ENCODE results near the gene RPS6KA5.
"Not testable (repeated sequence)": the region's sequence is repeated elsewhere in the genome, so short reads cannot be mapped to it uniquely, and the experiment has no call there.

Gene RPS6KA5

DNA sequence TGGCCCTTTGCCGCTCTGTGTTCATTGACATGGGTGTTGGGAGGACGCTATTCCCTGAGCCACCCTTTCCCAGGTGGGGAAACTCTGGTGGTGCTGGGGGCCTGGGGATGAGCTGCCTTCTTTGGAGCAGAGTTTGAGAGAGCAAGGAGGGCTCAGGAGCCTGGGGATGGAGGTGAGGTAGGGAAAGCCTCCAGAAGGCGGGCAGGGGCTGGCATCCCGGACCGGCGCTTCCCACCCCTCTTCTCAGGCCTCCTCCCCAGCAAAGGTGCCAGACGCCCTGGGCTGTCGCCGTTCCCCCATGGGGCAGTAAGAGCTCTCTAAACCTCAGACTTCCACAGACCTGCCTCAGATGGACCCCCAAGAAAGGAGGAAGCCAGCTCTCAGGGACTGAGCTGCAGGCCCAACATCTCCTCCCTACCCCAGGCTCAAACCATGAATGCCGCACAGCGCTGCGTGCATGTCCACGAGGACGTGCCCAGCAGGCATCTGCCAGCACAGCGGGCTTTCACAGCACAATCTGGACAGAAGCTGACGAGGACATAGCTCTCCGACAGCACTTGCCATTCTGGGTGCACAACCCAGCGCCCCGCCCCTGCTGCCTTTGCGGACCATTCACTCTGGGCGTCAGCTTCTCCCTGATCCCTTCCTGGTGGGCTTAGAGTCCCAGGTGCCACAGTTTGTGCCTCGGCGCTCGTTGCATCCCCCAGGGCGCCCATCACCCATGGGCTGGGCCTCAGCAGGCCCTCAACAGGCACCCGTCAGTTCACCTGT lies 229.3 kb downstream of the RPS6KA5 start:
- no peak for DNase-seq (ENCODE audit: low read depth)

GRCh38 chr14:90829677-90830076 lies 230.8 kb downstream of the RPS6KA5 start:
- DNase-seq (ENCODE audit: low read depth) = no peak

GRCh38 chr14:90828642-90829487 lies 231.6 kb downstream of the RPS6KA5 start:
- DNase-seq (ENCODE audit: low read depth) = no peak

DNA sequence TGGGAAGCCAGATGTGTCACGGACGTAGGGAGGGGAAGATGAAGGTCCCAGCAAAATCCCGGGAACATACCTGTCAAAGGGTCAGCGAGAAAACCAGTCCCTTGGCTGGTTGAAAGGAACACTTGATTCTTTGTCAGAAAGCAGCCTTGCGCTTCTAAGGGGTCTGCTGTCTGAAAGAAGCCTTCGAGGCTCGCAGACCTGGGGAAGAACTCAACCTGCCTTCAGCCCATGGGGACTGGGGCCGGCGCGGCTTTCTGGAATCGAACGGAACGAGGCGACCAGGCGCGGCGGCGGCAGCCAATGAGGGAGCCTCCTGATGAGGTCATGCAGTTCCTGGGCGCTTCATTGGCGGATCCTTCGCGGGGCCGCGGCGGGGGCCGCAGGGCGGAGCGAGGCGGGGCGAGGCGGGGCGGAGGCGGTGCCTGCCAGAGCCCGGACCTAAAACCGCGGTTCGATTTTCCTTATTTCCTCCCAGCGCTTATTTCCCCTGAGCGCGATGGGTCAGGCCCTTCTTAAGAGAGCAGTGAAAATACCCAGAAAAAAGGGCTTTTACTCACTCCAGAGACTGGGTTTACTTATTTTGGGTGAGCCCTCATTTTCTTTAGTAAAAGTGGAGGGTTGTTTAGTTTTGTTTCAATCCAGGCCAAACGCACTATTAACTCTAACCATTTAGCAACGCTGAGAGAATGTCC lies 232.4 kb downstream of the RPS6KA5 start:
- no peak for DNase-seq (ENCODE audit: low read depth)

GRCh38 chr14:90823542-90823941 lies 236.9 kb downstream of the RPS6KA5 start:
- DNase-seq (ENCODE audit: low read depth) = not testable (repeated sequence)

DNA sequence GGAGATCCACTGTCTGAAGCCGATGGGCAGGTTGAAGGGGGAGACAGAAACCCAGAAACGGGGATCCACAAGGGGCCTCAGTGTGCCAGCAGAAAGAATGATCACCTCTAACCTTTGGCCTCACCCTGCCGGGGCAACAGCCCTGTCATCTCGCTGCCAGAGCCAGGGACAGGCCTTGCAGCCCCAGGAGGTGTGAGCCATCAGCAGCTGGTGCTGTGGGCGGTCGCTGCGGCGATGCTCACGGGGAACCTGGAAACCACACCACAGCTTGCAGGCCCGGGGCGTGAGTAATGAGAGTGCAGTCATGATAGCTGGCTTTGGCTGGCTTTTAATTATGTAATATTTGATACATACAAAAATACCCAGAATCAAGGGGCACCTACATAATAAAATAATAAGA lies 239.5 kb downstream of the RPS6KA5 start:
- no peak for DNase-seq (ENCODE audit: low read depth)

DNA sequence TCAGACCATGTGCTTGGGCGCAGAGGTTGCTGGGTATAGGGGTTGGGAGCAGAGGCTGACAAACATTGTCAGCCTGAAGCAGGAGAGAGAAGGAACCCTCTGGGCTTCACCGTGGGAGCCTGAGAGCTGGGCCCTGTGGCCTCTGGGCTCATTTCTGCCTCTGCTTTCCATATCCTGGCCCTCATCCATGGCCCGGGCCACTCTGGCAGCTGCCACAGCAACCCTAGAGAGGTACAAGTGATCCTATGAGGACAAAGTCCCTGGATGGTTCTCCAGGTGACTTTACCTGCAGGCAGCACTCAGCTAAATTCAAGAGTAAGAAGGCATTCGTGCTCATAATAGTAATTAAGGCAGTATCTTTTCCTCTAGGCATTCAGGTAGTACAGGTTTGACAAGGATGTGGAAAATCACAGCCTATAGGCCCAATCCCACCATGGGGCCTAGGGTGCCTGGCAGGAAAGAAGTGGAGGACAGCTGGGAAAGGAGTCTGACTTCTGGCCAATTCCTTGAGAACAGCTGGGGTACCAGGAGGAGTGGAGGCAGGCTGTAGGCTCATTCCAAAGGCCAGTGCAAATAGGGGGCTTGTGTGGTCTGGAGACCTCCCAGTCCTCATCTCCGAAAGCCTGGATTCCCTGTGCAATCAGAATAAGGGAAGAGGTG lies 240.6 kb downstream of the RPS6KA5 start:
- no peak for DNase-seq (ENCODE audit: low read depth)

GRCh38 chr14:90818715-90819114 lies 241.7 kb downstream of the RPS6KA5 start:
- DNase-seq (ENCODE audit: low read depth) = no peak

DNA sequence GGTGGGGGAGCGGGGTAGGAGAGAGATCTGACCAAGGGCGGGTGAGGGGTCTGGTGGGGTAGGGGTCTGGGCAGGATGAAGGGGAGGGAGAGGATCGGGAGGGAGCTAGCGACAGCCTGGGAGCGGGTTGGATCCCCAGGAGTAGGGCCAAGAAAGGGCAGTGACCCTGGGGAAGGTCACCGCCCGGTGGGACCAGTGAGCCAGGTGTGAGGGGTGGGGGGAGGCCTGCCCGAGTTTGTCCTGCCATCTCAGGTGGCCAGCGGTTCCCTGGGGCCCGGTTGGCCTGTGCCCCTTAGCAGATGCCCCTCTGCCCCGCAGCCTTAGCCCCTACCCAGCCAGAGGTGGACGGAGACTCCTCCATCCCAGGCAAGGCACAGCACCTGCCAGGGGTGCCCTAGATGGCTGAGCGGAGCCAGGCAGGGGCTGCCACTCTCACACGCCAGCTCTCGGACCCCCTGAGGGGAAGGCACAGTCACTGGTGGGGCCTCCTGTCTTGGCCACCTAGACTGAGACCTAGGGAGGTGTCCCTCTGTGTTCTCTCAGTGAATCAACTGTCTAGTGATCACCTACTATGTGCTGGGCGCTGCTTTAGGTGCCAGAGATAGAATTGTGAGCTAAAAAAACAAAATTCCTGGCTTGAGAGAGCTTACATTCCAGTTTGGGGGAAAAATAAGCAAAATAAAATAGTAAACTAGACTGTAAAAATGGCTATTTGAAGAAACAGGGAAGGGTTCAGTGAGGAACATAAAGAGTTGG lies 243.6 kb downstream of the RPS6KA5 start:
- DNase-seq (ENCODE audit: low read depth) = no peak

DNA sequence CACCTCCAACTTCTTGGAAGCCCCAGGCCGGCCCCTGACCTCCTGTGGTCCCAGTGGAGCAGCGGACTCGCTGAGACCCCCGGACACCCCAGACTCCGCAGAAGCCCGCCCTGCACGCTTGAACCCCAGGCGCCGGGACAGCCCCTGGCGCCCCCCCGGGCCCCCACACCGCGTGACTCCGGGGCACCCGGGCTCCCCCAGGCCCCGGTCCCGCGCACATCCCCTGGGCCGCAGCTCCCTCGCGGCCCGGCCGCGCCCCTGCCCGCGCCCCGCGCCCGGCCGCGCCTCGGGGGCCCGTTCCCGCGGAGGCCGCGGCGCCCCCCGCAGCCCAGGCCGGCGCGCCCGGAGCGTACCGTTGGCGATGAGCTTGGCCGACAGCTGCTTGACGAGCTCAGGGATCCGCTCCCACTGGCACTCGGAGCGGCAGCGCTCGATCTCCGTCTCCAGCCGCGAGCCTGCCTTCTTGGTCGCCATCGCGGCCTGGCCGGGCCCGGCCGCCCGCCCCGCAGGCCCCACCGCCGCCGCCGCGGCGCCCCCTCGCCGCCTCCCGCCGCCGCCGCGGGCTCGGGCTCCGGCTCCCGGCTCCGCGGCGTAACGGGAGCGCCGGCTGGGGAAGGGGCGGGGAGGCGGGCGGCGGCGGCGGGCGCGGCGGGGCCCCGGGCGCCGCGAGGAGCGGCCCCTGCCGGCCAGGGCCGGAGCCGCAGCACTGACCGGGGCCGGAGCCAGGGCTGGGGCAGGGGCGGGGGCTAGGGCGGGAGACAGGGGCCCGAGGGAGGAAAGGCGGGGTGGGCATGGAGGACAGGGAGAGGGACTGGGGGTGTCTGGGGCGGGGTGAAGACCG lies 244.4 kb downstream of the RPS6KA5 start, which contains the start of gene TTC7B:
TTC7B (minus strand) TSS at position 609 of the 841 bp plus-strand sequence; CDS start at position 474, 135 bp downstream.
- DNase-seq (ENCODE audit: low read depth) = no peak

DNA sequence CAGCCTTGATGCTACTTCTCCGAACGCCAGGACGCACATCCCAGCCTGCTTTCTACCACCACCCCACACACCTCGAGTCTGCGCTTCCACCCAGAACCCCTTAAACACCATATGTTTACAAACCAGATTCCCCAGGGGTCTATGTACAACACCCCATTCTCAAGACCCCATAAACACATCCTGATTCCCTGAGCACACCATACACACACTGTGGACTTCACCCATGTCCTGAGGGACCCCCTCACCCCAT lies 244.9 kb downstream of the RPS6KA5 start:
- no peak for DNase-seq (ENCODE audit: low read depth)

DNA sequence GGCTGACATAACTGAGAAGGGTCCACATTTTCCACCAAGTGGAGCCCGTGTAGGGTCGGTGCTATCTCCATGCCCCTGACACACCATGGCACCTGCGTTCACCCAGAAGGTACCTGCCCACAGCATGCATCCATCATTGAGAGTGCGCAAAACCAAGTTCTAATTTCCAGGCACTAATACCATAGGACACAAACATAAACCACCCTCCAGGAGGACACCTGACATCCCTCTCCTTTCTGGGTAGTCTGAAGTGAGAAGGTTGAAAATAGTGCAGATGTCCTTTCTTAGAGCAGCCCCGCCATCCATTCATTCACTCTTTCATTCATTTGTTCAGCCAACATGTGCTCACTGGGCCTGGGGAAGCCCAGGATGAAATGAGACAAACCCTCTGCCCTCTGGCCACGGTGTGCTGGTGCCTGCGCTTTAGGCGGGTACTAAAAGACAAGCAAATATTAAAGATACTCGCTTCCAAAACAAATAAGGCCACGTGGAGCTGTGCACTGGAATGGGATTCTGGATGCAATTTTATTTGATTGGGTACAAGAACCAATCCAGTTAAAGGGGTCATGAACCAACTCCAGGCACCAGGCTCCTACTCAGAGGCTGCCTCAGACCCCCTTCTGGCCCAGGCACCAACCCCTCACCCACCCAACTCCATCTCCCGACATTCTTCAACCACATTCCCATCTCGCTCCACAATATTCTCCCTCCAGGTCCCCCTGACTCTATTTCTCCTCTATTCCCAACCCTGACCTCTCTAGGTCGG lies 245.5 kb downstream of the RPS6KA5 start:
- no peak for DNase-seq (ENCODE audit: low read depth)

DNA sequence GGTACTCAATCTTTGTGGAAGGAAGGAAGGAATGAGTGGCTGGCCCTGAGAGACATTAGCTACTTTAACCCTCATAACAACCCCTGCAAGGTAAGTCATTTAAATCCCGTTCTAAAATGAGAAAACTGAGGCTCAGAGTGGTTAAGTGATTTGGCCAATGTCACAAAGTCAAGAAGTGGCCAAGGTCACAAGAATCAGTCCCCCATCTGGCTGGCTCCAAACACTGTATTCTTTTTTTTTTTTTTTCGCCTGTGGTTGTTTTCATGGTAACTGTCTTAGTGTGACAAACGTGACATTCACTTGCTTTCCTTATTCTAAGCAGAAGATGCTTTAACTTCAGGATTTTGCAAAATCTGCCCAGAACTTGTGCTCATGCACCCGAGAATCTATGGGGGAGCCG lies 247.0 kb downstream of the RPS6KA5 start:
- no peak for DNase-seq (ENCODE audit: low read depth)

DNA sequence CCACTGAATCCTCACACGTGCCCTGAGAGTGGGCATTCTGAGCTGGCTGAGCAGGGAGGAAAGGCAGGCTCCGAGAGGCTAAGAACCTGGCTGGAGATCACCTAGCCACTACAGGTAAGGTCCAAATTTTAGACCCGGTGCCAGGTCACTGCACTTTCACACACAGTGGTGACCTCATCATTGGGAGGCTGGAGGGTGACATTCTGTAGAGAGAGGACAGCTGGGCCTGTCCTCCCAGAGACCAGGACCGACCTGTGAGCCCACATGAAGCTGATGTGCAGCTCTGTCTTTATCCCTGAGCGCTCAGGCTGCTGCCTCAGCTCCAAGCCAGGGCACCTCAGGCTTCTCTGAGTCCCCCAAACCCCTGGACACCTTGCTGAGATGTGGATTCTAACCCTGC lies 248.3 kb downstream of the RPS6KA5 start:
- DNase-seq (ENCODE audit: low read depth) = no peak

GRCh38 chr14:90811641-90812040 lies 248.8 kb downstream of the RPS6KA5 start:
- no peak for DNase-seq (ENCODE audit: low read depth)

DNA sequence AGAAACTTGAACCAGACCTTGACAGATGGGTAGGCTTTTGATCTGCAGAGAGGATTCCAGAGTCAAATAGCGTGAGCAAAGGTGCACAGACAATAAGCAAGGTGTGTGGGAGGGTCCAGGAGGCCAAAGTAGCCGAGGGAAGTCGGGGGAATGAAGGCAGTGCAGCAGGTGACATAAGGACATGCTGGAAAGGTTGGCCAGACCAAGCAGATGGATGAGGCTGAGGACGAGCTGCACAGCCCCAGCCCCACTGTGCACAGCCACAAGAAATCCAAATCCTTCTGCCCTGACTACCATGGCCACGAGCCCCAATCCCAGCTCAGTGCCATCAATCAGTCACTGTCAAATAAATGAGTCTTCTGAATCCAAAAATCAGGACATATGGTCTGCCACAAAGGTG lies 249.6 kb downstream of the RPS6KA5 start:
- DNase-seq (ENCODE audit: low read depth) = no peak

DNA sequence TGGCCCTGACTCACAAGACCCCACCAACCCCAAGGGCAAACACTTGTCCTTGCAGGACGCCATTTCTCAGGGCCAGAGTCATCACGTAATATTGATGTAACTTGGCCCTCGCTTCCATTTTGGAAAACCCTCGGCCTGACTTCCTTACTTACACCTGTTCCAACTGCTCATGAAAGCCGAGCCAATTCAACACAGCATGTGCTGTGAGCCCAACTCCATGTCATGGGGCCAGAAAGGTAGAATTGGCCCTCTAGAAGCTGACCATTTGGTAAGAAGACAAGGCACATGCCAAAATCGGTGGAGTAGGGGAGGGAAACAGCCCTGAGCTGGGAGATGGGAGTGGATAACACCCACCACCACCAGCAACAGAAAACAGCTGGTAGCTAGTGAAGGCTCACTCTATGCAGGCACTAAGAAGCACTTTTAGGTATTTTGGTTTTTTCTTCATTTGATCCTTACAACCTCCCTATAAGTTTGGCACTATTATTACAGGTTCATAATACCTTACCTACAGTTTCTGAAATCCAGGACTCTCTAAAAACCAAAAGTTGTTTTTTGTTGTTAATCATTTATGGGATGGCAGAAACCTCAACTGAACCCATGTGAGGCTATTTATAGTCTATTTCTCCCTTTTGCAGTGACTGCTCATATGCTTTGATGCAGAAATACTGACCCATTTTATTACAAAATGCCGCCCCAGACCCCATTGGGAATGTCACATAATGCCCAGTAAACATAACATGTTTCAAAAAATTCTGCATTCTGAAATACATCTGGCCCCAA lies 250.7 kb downstream of the RPS6KA5 start:
- DNase-seq (ENCODE audit: low read depth) = no peak

- no peak for DNase-seq (ENCODE audit: low read depth)
Measured at GRCh38 chr14:90808759-90809529, 251.5 kb downstream of the RPS6KA5 start.

All from GM04503 (cell line).